ENCODE measurements around the gene ZEB1.

The ZEB1 gene

DNA sequence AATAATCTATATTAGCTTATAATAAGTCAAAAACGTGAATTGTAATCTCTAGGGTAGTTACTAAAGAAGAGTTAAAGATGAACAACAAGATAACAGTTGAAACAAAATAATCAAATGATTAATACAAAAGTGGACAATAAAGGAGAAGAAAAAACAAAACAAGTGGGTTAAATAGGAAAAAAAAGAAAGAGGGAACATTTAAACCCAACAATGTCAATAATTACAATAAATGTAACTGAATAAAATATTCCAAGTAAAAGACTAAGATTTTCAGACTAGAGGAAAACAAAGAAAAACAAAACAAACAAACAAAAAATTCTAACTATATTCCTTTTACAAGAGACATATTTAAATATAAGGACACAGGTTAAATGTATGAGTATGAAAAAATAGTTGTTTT lies 38.0 kb upstream of the ZEB1 start:
- TF ChIP-seq, protein P1, sequence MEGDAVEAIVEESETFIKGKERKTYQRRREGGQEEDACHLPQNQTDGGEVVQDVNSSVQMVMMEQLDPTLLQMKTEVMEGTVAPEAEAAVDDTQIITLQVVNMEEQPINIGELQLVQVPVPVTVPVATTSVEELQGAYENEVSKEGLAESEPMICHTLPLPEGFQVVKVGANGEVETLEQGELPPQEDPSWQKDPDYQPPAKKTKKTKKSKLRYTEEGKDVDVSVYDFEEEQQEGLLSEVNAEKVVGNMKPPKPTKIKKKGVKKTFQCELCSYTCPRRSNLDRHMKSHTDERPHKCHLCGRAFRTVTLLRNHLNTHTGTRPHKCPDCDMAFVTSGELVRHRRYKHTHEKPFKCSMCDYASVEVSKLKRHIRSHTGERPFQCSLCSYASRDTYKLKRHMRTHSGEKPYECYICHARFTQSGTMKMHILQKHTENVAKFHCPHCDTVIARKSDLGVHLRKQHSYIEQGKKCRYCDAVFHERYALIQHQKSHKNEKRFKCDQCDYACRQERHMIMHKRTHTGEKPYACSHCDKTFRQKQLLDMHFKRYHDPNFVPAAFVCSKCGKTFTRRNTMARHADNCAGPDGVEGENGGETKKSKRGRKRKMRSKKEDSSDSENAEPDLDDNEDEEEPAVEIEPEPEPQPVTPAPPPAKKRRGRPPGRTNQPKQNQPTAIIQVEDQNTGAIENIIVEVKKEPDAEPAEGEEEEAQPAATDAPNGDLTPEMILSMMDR (IDR thresholded peaks at IDR 0.05; ENCODE audit: control extremely low read depth, extremely low read depth, low read depth, missing control alignments) = no peak
- ChIA-PET CTCF (interaction anchor here (2.5 kb wide), 1 partner anchor 9 kb away, joined by 6 read pairs; no protein-coding TSS in a partner anchor), POLR2A (no interaction called here)
- no peak for DNase-seq (ENCODE audit: extremely low spot score)

DNA sequence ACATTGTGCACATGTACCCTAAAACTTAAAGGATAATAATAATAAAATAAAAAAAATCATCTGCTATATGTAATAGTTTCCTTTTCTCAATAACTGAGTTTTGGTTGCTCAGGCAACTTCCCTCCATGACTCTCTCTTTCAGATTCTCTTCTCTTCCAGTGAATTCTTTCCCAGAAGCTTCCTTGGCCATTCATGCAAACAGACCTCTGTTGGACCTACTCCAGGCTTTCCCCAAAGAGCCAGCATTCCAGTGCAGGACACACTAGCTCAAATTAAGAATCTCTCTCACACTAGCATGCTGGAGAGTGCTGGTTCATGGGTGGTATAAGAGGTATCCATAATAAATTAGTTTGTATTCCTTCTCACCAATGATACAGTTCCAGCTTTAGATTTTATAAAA lies 31.0 kb upstream of the ZEB1 start:
- DNase-seq (ENCODE audit: extremely low spot score) = no peak
- TF ChIP-seq, protein P1 (IDR thresholded peaks at IDR 0.05; ENCODE audit: control extremely low read depth, extremely low read depth, low read depth, missing control alignments) = no peak
- ChIA-PET POLR2A (no interaction called here), CTCF (interaction anchor here (1.0 kb wide), 1 partner anchor 12 kb away, joined by 3 read pairs; no protein-coding TSS in a partner anchor)

DNA sequence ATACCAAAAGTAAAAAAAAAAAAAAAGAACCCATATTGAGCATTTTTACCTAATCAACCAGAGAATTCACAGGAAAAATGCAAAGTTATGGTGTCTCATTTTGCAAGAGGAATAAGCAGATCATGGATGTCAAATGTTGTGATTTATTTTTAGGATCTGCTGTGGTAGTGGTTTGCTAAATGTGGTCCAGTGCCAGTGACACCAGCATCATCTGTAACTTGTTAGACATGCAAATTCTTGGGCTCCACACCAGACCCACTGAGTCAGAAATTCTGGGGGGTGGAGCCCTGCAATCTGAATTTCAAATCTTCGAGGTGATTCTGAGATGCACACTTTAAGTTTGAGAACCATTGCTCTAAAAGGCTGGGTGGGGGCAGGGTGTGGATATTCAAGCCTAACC lies 30.1 kb upstream of the ZEB1 start:
- POLR2A ChIA-PET = no interaction called here
- no peak for DNase-seq (ENCODE audit: extremely low spot score)
- CTCF ChIA-PET = no interaction called here
- TF ChIP-seq, protein P1 (IDR thresholded peaks at IDR 0.05; ENCODE audit: control extremely low read depth, extremely low read depth, low read depth, missing control alignments) = no peak

DNA sequence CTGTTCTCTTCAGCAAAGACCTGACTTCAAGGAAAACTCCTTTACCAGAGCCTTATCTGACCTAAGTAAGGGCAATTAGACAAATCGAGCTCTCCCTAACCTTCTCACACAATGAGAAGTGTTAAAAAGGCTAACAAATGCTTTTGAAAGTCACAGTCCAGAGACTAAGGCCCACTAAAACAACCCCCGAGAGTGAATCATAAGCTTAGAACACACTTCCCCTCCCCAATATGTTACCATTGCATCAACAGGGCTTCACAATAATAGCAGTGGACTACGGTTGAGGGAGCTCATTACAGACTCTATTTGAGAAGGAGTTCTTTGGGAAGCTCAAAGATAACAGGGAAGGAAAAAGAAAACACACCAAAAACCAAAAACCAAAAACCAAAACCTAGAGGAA lies 28.6 kb upstream of the ZEB1 start:
- ChIA-PET CTCF (interaction anchor here (0.8 to 1.6 kb wide), 3 partner anchors 11 to 24 kb away, joined by 3 to 6 read pairs (median 4); no protein-coding TSS in a partner anchor), POLR2A (no interaction called here)
- DNase-seq (ENCODE audit: extremely low spot score) = no peak
- TF ChIP-seq, protein P1 (IDR thresholded peaks at IDR 0.05; ENCODE audit: control extremely low read depth, extremely low read depth, low read depth, missing control alignments) = no peak

DNA sequence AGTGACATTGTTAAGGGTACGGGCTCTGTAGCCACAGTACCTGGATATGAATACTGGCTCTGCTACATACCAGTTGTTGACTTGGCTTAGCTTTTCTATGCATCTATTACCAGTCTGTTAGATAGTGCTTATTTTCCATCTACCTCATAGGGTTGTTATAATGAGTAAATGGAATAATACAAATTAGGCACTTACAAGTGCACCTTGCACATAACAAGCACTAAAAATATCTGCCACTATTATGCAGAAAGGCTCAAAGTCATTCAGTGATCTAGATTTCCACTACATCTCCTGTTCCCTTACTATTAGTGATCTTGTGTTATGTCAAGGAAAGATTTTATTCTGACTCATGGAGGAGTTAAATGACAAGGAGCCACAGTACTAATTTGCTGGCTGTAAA lies 27.9 kb upstream of the ZEB1 start:
- DNase-seq (ENCODE audit: extremely low spot score) = no peak
- CTCF ChIA-PET = interaction anchor here (0.8 to 1.6 kb wide), 3 partner anchors 12 to 25 kb away, joined by 3 to 6 read pairs (median 4); no protein-coding TSS in a partner anchor
- TF ChIP-seq, protein P1 (IDR thresholded peaks at IDR 0.05; ENCODE audit: control extremely low read depth, extremely low read depth, low read depth, missing control alignments) = no peak
- POLR2A ChIA-PET = no interaction called here

DNA sequence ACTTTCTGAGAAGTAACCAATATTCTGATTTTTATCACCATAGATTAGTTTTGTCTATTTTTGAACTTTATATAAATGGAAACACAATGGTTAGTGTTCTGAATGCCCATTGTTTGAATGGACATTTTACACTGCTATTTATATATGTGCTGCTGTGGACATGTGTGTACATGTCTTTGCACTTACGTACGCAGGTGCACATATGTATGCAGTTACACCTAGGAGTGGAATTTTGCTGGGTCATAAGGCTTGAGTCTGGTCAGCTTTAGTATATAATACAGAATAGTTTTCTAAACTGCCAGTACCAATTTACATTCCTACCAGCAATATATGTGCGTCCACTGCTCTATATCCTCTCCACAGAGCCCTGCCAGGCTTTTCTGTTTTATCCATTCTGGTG lies 24.5 kb upstream of the ZEB1 start:
- ChIA-PET CTCF (no interaction called here), POLR2A (no interaction called here)
- TF ChIP-seq, protein P1 (IDR thresholded peaks at IDR 0.05; ENCODE audit: control extremely low read depth, extremely low read depth, low read depth, missing control alignments) = no peak
- DNase-seq (ENCODE audit: extremely low spot score) = no peak

DNA sequence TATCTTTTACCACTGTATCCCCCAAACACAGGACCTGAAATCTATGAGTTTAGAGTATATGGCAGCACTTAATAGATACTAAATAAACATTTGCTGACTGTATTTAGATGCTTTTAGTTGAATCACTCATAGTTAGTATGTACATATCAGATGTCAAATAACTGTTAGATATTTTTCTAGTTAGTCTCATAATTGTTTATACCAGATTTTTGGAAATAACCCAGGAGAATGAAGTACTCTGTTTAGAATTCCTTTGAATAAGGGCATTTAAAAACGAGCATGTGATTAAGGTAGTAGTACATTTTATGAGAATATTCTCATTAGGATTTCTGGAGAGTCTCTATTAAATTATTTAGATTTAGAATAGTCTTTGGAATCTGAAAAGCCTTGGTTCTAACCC lies 22.3 kb upstream of the ZEB1 start:
- ChIA-PET CTCF (no interaction called here), POLR2A (no interaction called here)
- TF ChIP-seq, protein P1 (IDR thresholded peaks at IDR 0.05; ENCODE audit: control extremely low read depth, extremely low read depth, low read depth, missing control alignments) = no peak
- no peak for DNase-seq (ENCODE audit: extremely low spot score)
